Neural progenitor cell (in vitro differentiated cells): Measurements from ENCODE around the gene RTN4RL2. TPM values are rescaled to one million over a fixed set of nuclear protein-coding genes. Genes with fewer than 3 reads are reported as not detected.

ENCODE experiments used
- DNase-seq: peaks from one replicate; pipeline ENCODE4 v3.0.0-alpha.2; 2016; ENCODE audit warnings: low spot score
- H2AFZ ChIP-seq: fragments of 200-600 bp; sonication (generic); replicated peaks from 2 replicates; pipeline ENCODE4 v1.6.1; 2016; ENCODE audit warnings: antibody characterized with exemption
- H3F3A ChIP-seq: fragments of 200-600 bp; sonication (generic); 2 replicates; pipeline ENCODE4 v1.6.1; 2016; ENCODE audit warnings: antibody characterized with exemption, low read depth
- H3K27ac ChIP-seq: fragments of 200-600 bp; sonication (generic); 2 replicates; pipeline ENCODE4 v1.5.1; 2016; ENCODE audit warnings: mild to moderate bottlenecking
- H3K27me3 ChIP-seq: fragments of 200-600 bp; sonication (generic); 2 replicates; pipeline ENCODE4 v1.6.1; 2016; ENCODE audit warnings: mild to moderate bottlenecking, moderate library complexity
- H3K36me3 ChIP-seq: fragments of 200-600 bp; sonication (generic); 2 replicates; pipeline ENCODE4 v1.5.1; 2016
- H3K4me1 ChIP-seq: fragments of 200-600 bp; sonication (generic); 2 replicates; pipeline ENCODE4 v1.6.1; 2016; ENCODE audit warnings: mixed run types
- H3K4me2 ChIP-seq: fragments of 200-600 bp; sonication (generic); 2 replicates; pipeline ENCODE4 v1.6.1; 2016
- H3K4me3 ChIP-seq: fragments of 200-600 bp; sonication (generic); 2 replicates; pipeline ENCODE4 v1.5.1; 2016
- H3K79me2 ChIP-seq: fragments of 200-600 bp; sonication (generic); 2 replicates; pipeline ENCODE4 v1.6.1; 2016; ENCODE audit warnings: low read depth
- H3K9ac ChIP-seq: fragments of 200-600 bp; sonication (generic); 2 replicates; pipeline ENCODE4 v1.6.1; 2016
- H3K9me3 ChIP-seq: fragments of 200-600 bp; sonication (generic); 2 replicates; pipeline ENCODE4 v1.5.1; 2016; ENCODE audit warnings: low read depth
- H4K20me1 ChIP-seq: fragments of 200-600 bp; sonication (generic); 2 replicates; pipeline ENCODE4 v1.6.1; 2016; ENCODE audit warnings: low read depth
- H3K27ac Mint-ChIP-seq: 3 replicates; pipeline ENCODE4 v1.8.0; 2021; ENCODE audit warnings: mixed read lengths
- H3K27me3 Mint-ChIP-seq: 2 replicates; pipeline ENCODE4 v1.8.0; 2022; ENCODE audit warnings: low read depth, mild to moderate bottlenecking, inconsistent platforms, moderate library complexity, mixed read lengths; ENCODE audit not compliant: insufficient read depth
- H3K36me3 Mint-ChIP-seq: 3 replicates; pipeline ENCODE4 v1.8.0; 2021; ENCODE audit warnings: mixed read lengths
- H3K4me1 Mint-ChIP-seq: 3 replicates; pipeline ENCODE4 v1.8.0; 2021; ENCODE audit warnings: mixed read lengths
- H3K4me3 Mint-ChIP-seq: 3 replicates; pipeline ENCODE4 v1.8.0; 2021; ENCODE audit warnings: mild to moderate bottlenecking, moderate library complexity, mixed read lengths
- H3K9me3 Mint-ChIP-seq: 3 replicates; pipeline ENCODE4 v1.8.0; 2020; ENCODE audit warnings: mixed read lengths
- EZH2 ChIP-seq: fragments of 200-600 bp; sonication (generic); IDR thresholded peaks from 2 replicates; pipeline ENCODE4 v1.6.1; 2017; ENCODE audit warnings: antibody characterized with exemption, mild to moderate bottlenecking, moderate library complexity
- EZH2phosphoT487 ChIP-seq: fragments of 200-600 bp; sonication (generic); IDR thresholded peaks from 2 replicates; pipeline ENCODE4 v1.6.1; 2017; ENCODE audit warnings: antibody characterized with exemption
- total RNA-seq: library from RNA; depleted of rRNA; stranded (reverse); fragments of >200 nt; gene quantifications from 2 replicates; pipeline ENCODE4 v1.2.3, GENCODE V29; 2015; ENCODE audit warnings: low replicate concordance
- TF ChIP-seq, protein P1 (sequence below): fragments of 200-600 bp; sonication (generic); IDR thresholded peaks from 2 replicates; pipeline ENCODE4 v1.5.1; 2017; ENCODE audit warnings: antibody characterized with exemption, mild to moderate bottlenecking

RTN4RL2 gene
- total RNA-seq, 1 donor from 2014 or later = 0.13 TPM

DNA sequence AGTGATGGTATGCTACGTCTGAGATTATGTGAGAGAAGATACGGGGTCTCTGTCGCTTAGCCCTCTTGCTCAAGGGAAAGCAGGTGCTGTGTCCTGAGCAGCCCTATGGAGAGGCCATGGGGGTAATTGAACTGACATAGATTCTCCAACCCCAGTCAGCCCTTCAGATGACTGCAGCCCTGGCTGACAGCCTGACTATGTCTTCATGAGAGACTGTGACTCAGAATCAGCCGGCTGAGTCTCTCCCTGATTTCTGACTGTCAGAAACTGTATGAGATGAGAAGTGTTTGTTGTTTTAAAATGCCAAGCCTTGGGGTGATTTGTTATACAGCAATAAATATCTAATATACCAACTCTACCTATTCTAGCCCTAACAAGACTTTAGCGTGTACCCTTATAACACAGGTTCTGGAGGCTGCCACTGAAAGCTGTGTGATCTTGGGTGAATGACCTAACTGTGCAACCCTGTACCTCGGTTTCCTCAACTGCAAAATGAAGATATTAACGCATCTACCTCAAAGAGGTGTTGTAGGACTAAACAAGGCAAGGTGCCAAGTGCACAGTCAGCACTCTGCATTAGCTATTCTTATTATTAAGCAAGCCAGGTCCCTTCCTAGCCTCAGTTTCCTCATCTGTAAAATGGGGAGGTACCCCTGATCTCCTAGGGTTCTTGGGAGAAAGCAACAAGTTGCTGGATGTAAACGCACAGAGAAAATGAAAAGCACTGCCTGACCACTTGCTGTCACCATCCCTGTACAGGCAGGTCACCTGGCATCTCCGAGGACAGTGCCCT is 30.3 kb downstream of the RTN4RL2 start:
- H3K36me3 ChIP-seq = no peaks in the 10 kb centered on the region
- TF ChIP-seq EZH2 = no peak
- TF ChIP-seq, protein P1, sequence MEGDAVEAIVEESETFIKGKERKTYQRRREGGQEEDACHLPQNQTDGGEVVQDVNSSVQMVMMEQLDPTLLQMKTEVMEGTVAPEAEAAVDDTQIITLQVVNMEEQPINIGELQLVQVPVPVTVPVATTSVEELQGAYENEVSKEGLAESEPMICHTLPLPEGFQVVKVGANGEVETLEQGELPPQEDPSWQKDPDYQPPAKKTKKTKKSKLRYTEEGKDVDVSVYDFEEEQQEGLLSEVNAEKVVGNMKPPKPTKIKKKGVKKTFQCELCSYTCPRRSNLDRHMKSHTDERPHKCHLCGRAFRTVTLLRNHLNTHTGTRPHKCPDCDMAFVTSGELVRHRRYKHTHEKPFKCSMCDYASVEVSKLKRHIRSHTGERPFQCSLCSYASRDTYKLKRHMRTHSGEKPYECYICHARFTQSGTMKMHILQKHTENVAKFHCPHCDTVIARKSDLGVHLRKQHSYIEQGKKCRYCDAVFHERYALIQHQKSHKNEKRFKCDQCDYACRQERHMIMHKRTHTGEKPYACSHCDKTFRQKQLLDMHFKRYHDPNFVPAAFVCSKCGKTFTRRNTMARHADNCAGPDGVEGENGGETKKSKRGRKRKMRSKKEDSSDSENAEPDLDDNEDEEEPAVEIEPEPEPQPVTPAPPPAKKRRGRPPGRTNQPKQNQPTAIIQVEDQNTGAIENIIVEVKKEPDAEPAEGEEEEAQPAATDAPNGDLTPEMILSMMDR = no peak
- no peak for TF ChIP-seq EZH2phosphoT487
- no peaks in the 10 kb centered on the region for H3F3A ChIP-seq
- Mint-ChIP-seq H3K36me3 (no peaks in the 10 kb centered on the region), H3K27me3 (peaks cover 19% of the 10 kb centered on the region), H3K4me1 (peaks cover 13% of the 10 kb centered on the region), H3K9me3 (no peaks in the 10 kb centered on the region), H3K4me3 (no peak overlapping the region), H3K27ac (no peak overlapping the region)
- no peaks in the 10 kb centered on the region for H3K27me3 ChIP-seq
- H3K27ac ChIP-seq = no peak overlapping the region
- H3K9me3 ChIP-seq = no peaks in the 10 kb centered on the region
- no peak overlapping the region for H3K4me3 ChIP-seq
- H3K79me2 ChIP-seq = no peaks in the 10 kb centered on the region
- no peak for DNase-seq
- H2AFZ ChIP-seq = no peak overlapping the region
- no peaks in the 10 kb centered on the region for H4K20me1 ChIP-seq
- H3K4me1 ChIP-seq = no peaks in the 10 kb centered on the region
- H3K4me2 ChIP-seq = no peak overlapping the region
- H3K9ac ChIP-seq = no peak overlapping the region

DNA sequence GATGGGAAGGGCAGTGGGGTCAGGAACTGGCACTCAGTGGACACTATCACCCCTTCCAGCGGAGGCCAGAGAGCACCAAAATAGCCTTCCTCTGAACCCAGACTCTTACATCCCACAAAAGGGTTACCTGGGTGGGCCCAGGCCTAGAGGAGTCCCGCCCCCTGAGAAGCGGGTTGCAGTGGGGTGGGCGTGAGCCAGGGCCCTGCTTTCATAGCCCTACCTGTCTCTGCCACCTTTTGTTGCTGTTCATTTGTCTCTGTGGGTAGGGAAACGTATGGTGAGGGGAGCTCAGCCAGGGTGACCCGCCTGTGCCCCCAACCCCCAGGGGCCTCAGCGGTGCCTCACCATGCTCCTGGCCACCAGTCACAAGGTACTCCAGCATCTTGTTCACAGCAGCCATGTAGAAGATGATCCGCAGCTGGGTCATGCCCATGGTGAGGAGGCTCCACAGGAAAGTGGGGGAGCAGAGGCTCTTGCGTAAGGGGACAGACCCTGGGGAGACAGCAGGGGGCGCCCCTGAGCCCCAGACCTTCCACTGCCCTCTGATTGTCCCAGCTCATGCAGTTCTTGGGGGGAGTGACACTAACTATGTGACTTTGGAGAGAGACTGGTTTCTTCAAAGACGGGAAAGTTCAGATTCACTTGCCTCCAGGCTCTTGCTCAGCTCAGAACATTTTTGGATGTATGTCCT is 31.2 kb downstream of the RTN4RL2 start:
- H3K4me1 Mint-ChIP-seq = peaks cover 13% of the 10 kb centered on the region
- peaks cover 17% of the 10 kb centered on the region for H3K27me3 Mint-ChIP-seq
- H3K4me2 ChIP-seq = no peak overlapping the region
- H3K9me3 Mint-ChIP-seq = no peaks in the 10 kb centered on the region
- no peaks in the 10 kb centered on the region for H3K4me1 ChIP-seq
- no peak overlapping the region for H3K4me3 ChIP-seq
- H3F3A ChIP-seq = no peaks in the 10 kb centered on the region
- H3K27ac ChIP-seq = no peak overlapping the region
- no peaks in the 10 kb centered on the region for H3K36me3 Mint-ChIP-seq
- no peaks in the 10 kb centered on the region for H3K9me3 ChIP-seq
- DNase-seq = peak; percentile 72
- no peak for TF ChIP-seq EZH2phosphoT487
- TF ChIP-seq, protein P1 = peak; percentile 78
- no peak for TF ChIP-seq EZH2
- H2AFZ ChIP-seq = no peak overlapping the region
- no peaks in the 10 kb centered on the region for H3K27me3 ChIP-seq
- H3K36me3 ChIP-seq = no peaks in the 10 kb centered on the region
- H3K9ac ChIP-seq = no peak overlapping the region
- H4K20me1 ChIP-seq = no peaks in the 10 kb centered on the region
- no peak overlapping the region for H3K4me3 Mint-ChIP-seq
- H3K79me2 ChIP-seq = no peaks in the 10 kb centered on the region
- H3K27ac Mint-ChIP-seq = no peak overlapping the region

DNA sequence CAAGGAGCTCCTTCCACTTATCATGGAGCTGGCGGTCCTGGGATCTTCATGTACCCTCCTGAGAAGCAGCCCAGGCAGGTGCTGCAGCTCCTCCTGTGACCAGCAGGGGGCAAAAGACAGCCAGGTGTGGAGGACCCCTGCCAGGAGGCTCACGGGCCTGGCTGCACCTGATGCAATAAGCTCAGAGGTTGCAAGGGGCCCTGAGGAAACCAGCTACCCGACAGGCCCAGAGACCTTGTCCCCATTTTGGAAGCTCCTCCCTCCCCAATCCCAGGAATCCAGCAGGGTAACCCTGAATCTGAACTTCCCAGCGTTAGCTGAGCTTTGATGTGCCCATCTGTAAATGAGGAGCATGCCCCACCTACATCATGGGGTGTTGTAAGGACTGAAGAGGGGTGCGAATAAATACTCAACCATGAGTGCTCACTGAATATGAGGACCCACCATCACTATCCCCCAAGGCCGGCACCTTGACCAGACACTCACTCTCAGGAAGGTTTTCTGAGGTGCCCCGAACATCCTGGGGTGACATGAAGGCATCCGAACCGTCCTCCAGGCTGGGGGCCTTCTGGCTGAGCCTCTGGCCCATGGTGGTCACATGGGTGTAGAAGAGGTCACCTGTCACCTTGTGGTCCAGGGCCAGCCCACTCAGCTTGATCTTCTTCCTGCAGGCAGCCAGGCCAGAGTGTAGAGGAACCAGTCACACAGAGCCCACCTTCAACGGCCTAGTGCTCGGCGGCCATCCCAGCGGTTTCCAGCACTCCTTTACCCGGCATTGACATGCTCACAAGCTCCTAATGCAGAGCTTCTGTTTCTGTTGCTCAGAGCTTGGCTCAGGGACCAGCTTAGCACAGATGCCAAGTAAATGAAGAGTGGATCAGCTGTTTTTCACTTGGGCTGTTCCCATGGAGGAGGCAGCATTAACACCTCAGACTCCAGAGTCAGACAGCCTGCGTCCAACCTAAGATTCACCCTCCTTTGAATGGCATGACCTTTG is 33.5 kb downstream of the RTN4RL2 start:
- no peaks in the 10 kb centered on the region for H3K4me1 ChIP-seq

More for the DNA sequence above, 33.5 kb downstream of the RTN4RL2 start:
- H4K20me1 ChIP-seq = peaks cover under 1% of the 10 kb centered on the region
- H3K27me3 ChIP-seq = peaks cover 16% of the 10 kb centered on the region
- Mint-ChIP-seq H3K4me3 (no peak overlapping the region), H3K36me3 (no peaks in the 10 kb centered on the region), H3K27me3 (peaks cover 23% of the 10 kb centered on the region), H3K4me1 (peaks cover 12% of the 10 kb centered on the region), H3K27ac (no peak overlapping the region), H3K9me3 (no peaks in the 10 kb centered on the region)
- no peaks in the 10 kb centered on the region for H3K36me3 ChIP-seq
- no peak overlapping the region for H3K4me2 ChIP-seq
- no peak overlapping the region for H2AFZ ChIP-seq
- no peaks in the 10 kb centered on the region for H3K79me2 ChIP-seq
- H3K27ac ChIP-seq = no peak overlapping the region
- TF ChIP-seq, protein P1 = peak; percentile 86
- TF ChIP-seq EZH2phosphoT487 = no peak
- TF ChIP-seq EZH2 = no peak
- DNase-seq = peak; percentile 65
- H3K4me3 ChIP-seq = no peak overlapping the region
- no peaks in the 10 kb centered on the region for H3F3A ChIP-seq
- no peaks in the 10 kb centered on the region for H3K9me3 ChIP-seq
- H3K9ac ChIP-seq = no peak overlapping the region
